A673 (cell line): ENCODE results near the gene MYO7A. TPM values are rescaled to one million over a fixed set of nuclear protein-coding genes. Genes with fewer than 3 reads are reported as not detected.

Experiments used
- BruUV-seq: library from RNA; stranded (reverse); fragments of 400-500 nt; replicated peaks from 2 replicates; lab custom pipeline; 2021; lab: Mats Ljungman, UMichigan
- CTCF ChIA-PET: fragments of 300-600 bp; sonication (Branson Sonifier 250); formaldehyde crosslinking; loops from one replicate; lab custom pipeline; 2022; ENCODE audit warnings: antibody characterized with exemption; lab: Charles Lee
- POLR2A ChIA-PET: fragments of 300-600 bp; sonication (Branson Sonifier 250); formaldehyde crosslinking; loops from one replicate; lab custom pipeline; 2022; ENCODE audit warnings: antibody characterized with exemption; ENCODE audit not compliant: low non-redundant PET; lab: Charles Lee
- DNase-seq: peaks from one replicate; pipeline ENCODE4 v3.0.0-alpha.2; 2015; ENCODE audit warnings: low spot score
- H3K27ac ChIP-seq: fragments of 200-600 bp; sonication (generic); 2 replicates; pipeline ENCODE4 v1.5.1; 2016; ENCODE audit warnings: mixed run types, low read depth, mild to moderate bottlenecking, mixed read lengths, antibody characterized with exemption, low read length; ENCODE audit not compliant: poor library complexity, severe bottlenecking
- H3K27me3 ChIP-seq: fragments of 200-600 bp; sonication (generic); replicated peaks from 2 replicates; pipeline ENCODE4 v1.6.1; 2017; ENCODE audit warnings: mixed run types, low read depth, mild to moderate bottlenecking, mixed read lengths, antibody characterized with exemption, low read length; ENCODE audit not compliant: insufficient read depth, poor library complexity
- H3K36me3 ChIP-seq: fragments of 200-600 bp; sonication (generic); 2 replicates; pipeline ENCODE4 v1.6.1; 2016; ENCODE audit warnings: mixed run types, mild to moderate bottlenecking, mixed read lengths, antibody characterized with exemption, low read length; ENCODE audit not compliant: insufficient read depth, poor library complexity, severe bottlenecking
- H3K4me1 ChIP-seq: fragments of 200-600 bp; sonication (generic); 2 replicates; pipeline ENCODE4 v1.6.1; 2017; ENCODE audit warnings: mixed run types, mild to moderate bottlenecking, mixed read lengths, antibody characterized with exemption, low read length; ENCODE audit not compliant: insufficient read depth, poor library complexity, severe bottlenecking
- H3K4me3 ChIP-seq: fragments of 200-600 bp; sonication (generic); 2 replicates; pipeline ENCODE4 v1.5.1; 2016; ENCODE audit warnings: low read depth, mixed run types, mild to moderate bottlenecking, mixed read lengths, low read length; ENCODE audit not compliant: poor library complexity, severe bottlenecking
- H3K9me3 ChIP-seq: fragments of 200-600 bp; sonication (generic); 2 replicates; pipeline ENCODE4 v1.6.1; 2016; ENCODE audit warnings: mixed run types, low read depth, mild to moderate bottlenecking, mixed read lengths, antibody characterized with exemption, low read length; ENCODE audit not compliant: poor library complexity, severe bottlenecking
- EZH2 ChIP-seq: fragments of 200-600 bp; sonication (generic); IDR thresholded peaks from 2 replicates; pipeline ENCODE4 v1.6.1; 2017; ENCODE audit warnings: borderline replicate concordance, low read depth, mild to moderate bottlenecking, mixed read lengths, antibody characterized with exemption, low read length; ENCODE audit not compliant: poor library complexity, severe bottlenecking
- intact Hi-C: fragments of 100-400 bp; cut with micrococcal nuclease; formaldehyde crosslinking; loops from one replicate; pipeline ENCODE4 v1.10.0; 2022; ENCODE audit not compliant: unreplicated experiment
- total RNA-seq: library from RNA; stranded (reverse); gene quantifications from 2 replicates; pipeline ENCODE4 v1.2.3, GENCODE V29; 2021
- TF ChIP-seq, protein P1 (sequence below): fragments of 300-800, 200-600 bp; sonication (generic); conservative IDR thresholded peaks from 2 replicates; pipeline ENCODE4 v1.5.1; 2017; ENCODE audit warnings: low read depth, mild to moderate bottlenecking, antibody characterized with exemption, low read length, moderate library complexity, mixed read lengths

MYO7A gene
- total RNA-seq, 1 experiment from 2014 or later: not detected

DNA sequence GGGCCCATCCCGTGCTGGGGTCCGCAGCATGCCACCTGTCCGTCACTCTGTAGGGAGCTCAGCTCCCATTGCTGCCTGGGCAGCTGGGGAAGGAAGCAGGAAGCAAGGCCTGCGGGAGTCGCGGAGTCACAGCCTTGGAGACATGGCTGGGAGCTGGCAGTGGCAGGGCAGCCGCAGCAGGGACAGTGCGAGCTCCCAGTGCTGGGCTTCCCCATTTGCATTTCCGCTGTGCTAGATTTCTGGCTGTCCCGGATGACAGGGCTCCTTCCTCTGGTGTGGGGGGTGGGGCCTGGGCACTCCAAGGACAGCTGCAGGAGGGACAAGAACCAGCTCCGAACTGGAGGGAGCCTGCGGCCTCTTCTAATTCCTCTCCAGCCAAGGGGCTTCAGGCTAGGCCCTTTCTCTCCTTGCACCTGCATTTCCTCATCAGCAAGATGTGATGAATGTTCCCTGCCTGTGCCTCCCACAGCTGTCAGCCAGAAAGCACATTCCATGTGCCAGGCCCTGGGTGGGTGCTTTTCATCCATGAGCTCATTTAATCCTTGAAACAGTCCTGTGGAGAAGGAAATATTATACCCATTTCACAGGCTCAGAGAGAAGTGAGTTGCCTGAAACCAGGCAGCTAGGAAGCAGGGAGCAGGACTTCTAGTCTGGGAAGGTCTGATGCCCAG, 48.0 kb downstream of the MYO7A start:
- Histone ChIP-seq H3K27ac (no peak overlapping the region), H3K4me1 (no peaks in the 10 kb centered on the region), H3K9me3 (no peaks in the 10 kb centered on the region), H3K27me3 (no peaks in the 10 kb centered on the region), H3K36me3 (no peaks in the 10 kb centered on the region), H3K4me3 (no peak overlapping the region)
- no peak for TF ChIP-seq EZH2
- TF ChIP-seq, protein P1, sequence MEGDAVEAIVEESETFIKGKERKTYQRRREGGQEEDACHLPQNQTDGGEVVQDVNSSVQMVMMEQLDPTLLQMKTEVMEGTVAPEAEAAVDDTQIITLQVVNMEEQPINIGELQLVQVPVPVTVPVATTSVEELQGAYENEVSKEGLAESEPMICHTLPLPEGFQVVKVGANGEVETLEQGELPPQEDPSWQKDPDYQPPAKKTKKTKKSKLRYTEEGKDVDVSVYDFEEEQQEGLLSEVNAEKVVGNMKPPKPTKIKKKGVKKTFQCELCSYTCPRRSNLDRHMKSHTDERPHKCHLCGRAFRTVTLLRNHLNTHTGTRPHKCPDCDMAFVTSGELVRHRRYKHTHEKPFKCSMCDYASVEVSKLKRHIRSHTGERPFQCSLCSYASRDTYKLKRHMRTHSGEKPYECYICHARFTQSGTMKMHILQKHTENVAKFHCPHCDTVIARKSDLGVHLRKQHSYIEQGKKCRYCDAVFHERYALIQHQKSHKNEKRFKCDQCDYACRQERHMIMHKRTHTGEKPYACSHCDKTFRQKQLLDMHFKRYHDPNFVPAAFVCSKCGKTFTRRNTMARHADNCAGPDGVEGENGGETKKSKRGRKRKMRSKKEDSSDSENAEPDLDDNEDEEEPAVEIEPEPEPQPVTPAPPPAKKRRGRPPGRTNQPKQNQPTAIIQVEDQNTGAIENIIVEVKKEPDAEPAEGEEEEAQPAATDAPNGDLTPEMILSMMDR: no peak
- no TSS peak for BruUV-seq
- intact Hi-C loops: no loop called here
- ChIA-PET CTCF (no interaction called here), POLR2A (no interaction called here)
- no peak for DNase-seq

DNA sequence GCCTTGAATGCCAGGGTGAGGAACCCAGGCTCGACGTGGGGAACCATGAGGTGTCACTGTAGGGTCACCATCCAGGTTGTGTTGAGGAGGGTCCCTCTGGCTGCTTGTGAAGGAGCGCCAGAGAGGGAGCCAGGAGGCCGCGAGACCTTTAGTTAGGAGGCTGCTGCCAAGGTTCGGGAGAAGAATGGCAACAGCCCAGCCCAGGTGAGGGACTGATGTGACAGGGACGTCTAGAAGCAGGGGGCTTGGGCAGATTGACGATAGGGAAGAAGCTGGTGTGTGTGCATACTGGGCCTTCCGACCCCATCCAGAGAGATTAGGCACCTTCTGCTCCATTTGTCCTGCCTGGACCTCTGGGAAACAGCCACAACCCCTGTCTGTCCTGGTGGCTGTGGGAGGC, 49.0 kb downstream of the MYO7A start:
- DNase-seq: no peak
- Histone ChIP-seq H3K27me3 (no peaks in the 10 kb centered on the region), H3K4me1 (no peaks in the 10 kb centered on the region), H3K4me3 (no peak overlapping the region), H3K27ac (no peak overlapping the region), H3K36me3 (no peaks in the 10 kb centered on the region), H3K9me3 (no peaks in the 10 kb centered on the region)
- CTCF ChIA-PET: no interaction called here
- intact Hi-C loops: no loop called here
- no TSS peak for BruUV-seq
- POLR2A ChIA-PET: no interaction called here
- no peak for TF ChIP-seq EZH2
- TF ChIP-seq, protein P1: no peak

DNA sequence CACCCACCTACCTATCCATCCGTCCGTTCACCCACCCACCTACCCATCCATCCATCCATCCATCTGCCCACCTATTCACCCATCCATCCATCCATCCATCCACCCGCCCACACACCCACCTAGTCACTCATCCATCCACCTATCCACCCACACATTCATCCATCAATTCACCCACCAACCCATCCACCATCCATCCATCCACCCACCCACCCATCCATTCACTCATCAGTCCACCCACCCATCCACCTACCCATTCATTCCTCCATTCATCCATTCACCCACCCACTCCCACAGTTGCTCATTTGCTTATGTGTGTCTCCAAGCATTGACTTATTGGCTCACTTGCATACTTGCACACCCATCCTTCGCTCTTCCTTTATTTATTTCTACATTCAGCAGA, 50.1 kb downstream of the MYO7A start:
- ChIA-PET POLR2A (no interaction called here), CTCF (no interaction called here)
- intact Hi-C loops: no loop called here
- no peak for TF ChIP-seq EZH2
- TF ChIP-seq, protein P1: no peak
- Histone ChIP-seq H3K27me3 (no peaks in the 10 kb centered on the region), H3K4me1 (no peaks in the 10 kb centered on the region), H3K4me3 (no peak overlapping the region), H3K36me3 (no peaks in the 10 kb centered on the region), H3K9me3 (no peaks in the 10 kb centered on the region), H3K27ac (no peak overlapping the region)
- BruUV-seq: no TSS peak
- no peak for DNase-seq
